MM.1S (cell line): Measurements from ENCODE around the gene TIMM50.

Experiments
- DNase-seq: peaks from one replicate; pipeline ENCODE4 v3.0.0-alpha.2; 2015
- H2AFZ ChIP-seq: fragments of 300-600 bp; sonication (generic); 2 replicates; pipeline ENCODE4 v1.6.0; 2016; ENCODE audit warnings: antibody characterized with exemption, low read length
- H3F3A ChIP-seq: fragments of 300-600 bp; sonication (generic); 2 replicates; pipeline ENCODE4 v1.6.1; 2016; ENCODE audit warnings: mild to moderate bottlenecking, antibody characterized with exemption, low read length, moderate library complexity, mixed read lengths; ENCODE audit not compliant: insufficient read depth
- H3K27ac ChIP-seq: fragments of 300-600 bp; sonication (generic); 2 replicates; pipeline ENCODE4 v1.5.1; 2016; ENCODE audit warnings: mild to moderate bottlenecking, low read length
- H3K27me3 ChIP-seq: fragments of 300-600 bp; sonication (generic); replicated peaks from 2 replicates; pipeline ENCODE4 v1.6.0; 2016; ENCODE audit warnings: low read length; ENCODE audit not compliant: insufficient read depth
- H3K36me3 ChIP-seq: fragments of 300-600 bp; sonication (generic); replicated peaks from 2 replicates; pipeline ENCODE4 v1.6.1; 2016; ENCODE audit warnings: mild to moderate bottlenecking, low read length, mixed read lengths; ENCODE audit not compliant: insufficient read depth
- H3K4me1 ChIP-seq: fragments of 300-600 bp; sonication (generic); 2 replicates; pipeline ENCODE4 v1.6.1; 2016; ENCODE audit warnings: low read length, mixed read lengths
- H3K4me2 ChIP-seq: fragments of 300-600 bp; sonication (generic); 2 replicates; pipeline ENCODE4 v1.6.0; 2016; ENCODE audit warnings: low read depth, low read length
- H3K4me3 ChIP-seq: fragments of 300-600 bp; sonication (generic); 2 replicates; pipeline ENCODE4 v1.5.1; 2016; ENCODE audit warnings: low read length, mixed read lengths
- H3K79me2 ChIP-seq: fragments of 300-600 bp; sonication (generic); 2 replicates; pipeline ENCODE4 v1.6.1; 2016; ENCODE audit warnings: mixed run types, low read length, mixed read lengths
- H3K9ac ChIP-seq: fragments of 300-600 bp; sonication (generic); 2 replicates; pipeline ENCODE4 v1.6.1; 2016; ENCODE audit warnings: low read length, mixed read lengths
- H3K9me2 ChIP-seq: fragments of 300-600 bp; sonication (generic); replicated peaks from 2 replicates; pipeline ENCODE4 v1.6.1; 2016; ENCODE audit warnings: mild to moderate bottlenecking, low read length, mixed read lengths; ENCODE audit not compliant: insufficient read depth
- H3K9me3 ChIP-seq: fragments of 300-600 bp; sonication (generic); replicated peaks from 2 replicates; pipeline ENCODE4 v1.6.1; 2016; ENCODE audit warnings: mild to moderate bottlenecking, low read length, mixed read lengths; ENCODE audit not compliant: insufficient read depth
- H4K20me1 ChIP-seq: fragments of 300-600 bp; sonication (generic); 2 replicates; pipeline ENCODE4 v1.6.1; 2016; ENCODE audit warnings: mild to moderate bottlenecking, low read length, moderate library complexity, mixed read lengths; ENCODE audit not compliant: insufficient read depth
- EZH2 ChIP-seq: fragments of 300-600 bp; sonication (generic); optimal IDR thresholded peaks from 2 replicates; pipeline ENCODE3; 2017; ENCODE audit warnings: low read depth, mild to moderate bottlenecking, antibody characterized with exemption, low read length, mixed read lengths
- EZH2phosphoT487 ChIP-seq: fragments of 300-600 bp; sonication (generic); IDR thresholded peaks from 2 replicates; pipeline ENCODE4 v1.6.1; 2018; ENCODE audit warnings: antibody characterized with exemption, low read length
- TF ChIP-seq, protein P1 (sequence below): fragments of 300-600 bp; sonication (generic); IDR thresholded peaks from 2 replicates; pipeline ENCODE4 v1.5.1; 2016; ENCODE audit warnings: antibody characterized with exemption, low read length, mixed read lengths

TIMM50 gene

DNA sequence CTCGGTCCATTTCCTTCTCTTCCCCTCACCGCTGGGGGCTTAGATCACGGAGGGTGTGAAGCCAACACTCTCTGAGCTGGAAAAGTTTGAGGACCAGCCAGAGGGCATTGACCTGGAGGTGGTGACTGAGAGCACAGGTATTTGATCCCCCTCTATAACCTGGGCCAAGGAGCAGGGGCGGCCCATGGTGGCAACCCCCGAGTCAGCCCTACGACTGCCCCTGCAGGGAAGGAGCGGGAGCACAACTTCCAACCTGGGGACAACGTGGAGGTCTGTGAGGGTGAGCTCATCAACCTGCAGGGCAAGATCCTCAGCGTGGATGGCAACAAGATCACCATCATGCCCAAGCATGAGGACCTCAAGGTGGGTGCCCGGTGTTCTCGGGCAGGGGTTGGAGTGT lies 11.6 kb upstream of the TIMM50 start:
- peaks cover 5% of the 10 kb centered on the region; the same call in 1 of the 2 replicates for H3K36me3 ChIP-seq
- peaks cover 15% of the 10 kb centered on the region for H3K79me2 ChIP-seq
- no peaks in the 10 kb centered on the region for H3K4me1 ChIP-seq
- no peak overlapping the region for H3K4me3 ChIP-seq
- H4K20me1 ChIP-seq: no peaks in the 10 kb centered on the region
- no peak overlapping the region for H3K27ac ChIP-seq
- H3K9me2 ChIP-seq: no peaks in the 10 kb centered on the region
- H2AFZ ChIP-seq: no peak overlapping the region
- DNase-seq: no peak
- H3K4me2 ChIP-seq: no peak overlapping the region
- H3K9ac ChIP-seq: no peak overlapping the region
- H3K27me3 ChIP-seq: no peaks in the 10 kb centered on the region
- no peaks in the 10 kb centered on the region for H3F3A ChIP-seq
- H3K9me3 ChIP-seq: no peaks in the 10 kb centered on the region
- no peak for TF ChIP-seq EZH2phosphoT487
- TF ChIP-seq, protein P1, sequence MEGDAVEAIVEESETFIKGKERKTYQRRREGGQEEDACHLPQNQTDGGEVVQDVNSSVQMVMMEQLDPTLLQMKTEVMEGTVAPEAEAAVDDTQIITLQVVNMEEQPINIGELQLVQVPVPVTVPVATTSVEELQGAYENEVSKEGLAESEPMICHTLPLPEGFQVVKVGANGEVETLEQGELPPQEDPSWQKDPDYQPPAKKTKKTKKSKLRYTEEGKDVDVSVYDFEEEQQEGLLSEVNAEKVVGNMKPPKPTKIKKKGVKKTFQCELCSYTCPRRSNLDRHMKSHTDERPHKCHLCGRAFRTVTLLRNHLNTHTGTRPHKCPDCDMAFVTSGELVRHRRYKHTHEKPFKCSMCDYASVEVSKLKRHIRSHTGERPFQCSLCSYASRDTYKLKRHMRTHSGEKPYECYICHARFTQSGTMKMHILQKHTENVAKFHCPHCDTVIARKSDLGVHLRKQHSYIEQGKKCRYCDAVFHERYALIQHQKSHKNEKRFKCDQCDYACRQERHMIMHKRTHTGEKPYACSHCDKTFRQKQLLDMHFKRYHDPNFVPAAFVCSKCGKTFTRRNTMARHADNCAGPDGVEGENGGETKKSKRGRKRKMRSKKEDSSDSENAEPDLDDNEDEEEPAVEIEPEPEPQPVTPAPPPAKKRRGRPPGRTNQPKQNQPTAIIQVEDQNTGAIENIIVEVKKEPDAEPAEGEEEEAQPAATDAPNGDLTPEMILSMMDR: no peak
- no peak for TF ChIP-seq EZH2

DNA sequence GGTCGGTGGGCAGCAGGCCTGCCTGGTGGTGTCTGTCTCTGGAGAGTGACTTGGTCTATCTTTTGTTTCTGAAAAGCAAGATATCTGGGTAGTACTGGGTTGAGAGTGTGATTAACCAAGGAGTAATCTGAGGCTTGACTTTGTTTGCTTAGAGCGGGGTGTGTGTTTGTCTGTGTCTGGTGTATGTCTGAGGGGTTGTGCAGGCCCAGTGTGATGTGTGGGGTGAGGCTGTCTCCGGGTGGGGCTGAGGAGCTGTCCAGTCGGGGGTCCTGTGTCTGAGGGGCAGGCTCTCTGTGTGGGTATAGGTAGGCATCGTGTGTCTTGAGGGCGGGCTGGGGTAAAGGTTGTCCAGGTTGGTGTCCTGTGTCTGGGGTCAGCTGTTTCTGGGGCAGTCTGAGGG lies 11.1 kb upstream of the TIMM50 start:
- Histone ChIP-seq H3K9ac (no peak overlapping the region), H3K4me2 (no peak overlapping the region), H3K9me3 (no peaks in the 10 kb centered on the region), H2AFZ (no peak overlapping the region), H3F3A (no peaks in the 10 kb centered on the region), H3K4me3 (no peak overlapping the region), H3K4me1 (no peaks in the 10 kb centered on the region), H3K27me3 (no peaks in the 10 kb centered on the region), H3K27ac (no peak overlapping the region), H3K79me2 (peaks cover 13% of the 10 kb centered on the region), H3K9me2 (no peaks in the 10 kb centered on the region), H3K36me3 (peaks cover 8% of the 10 kb centered on the region), H4K20me1 (no peaks in the 10 kb centered on the region)
- TF ChIP-seq, protein P1: no peak
- TF ChIP-seq EZH2 (no peak), EZH2phosphoT487 (no peak)
- DNase-seq: no peak

DNA sequence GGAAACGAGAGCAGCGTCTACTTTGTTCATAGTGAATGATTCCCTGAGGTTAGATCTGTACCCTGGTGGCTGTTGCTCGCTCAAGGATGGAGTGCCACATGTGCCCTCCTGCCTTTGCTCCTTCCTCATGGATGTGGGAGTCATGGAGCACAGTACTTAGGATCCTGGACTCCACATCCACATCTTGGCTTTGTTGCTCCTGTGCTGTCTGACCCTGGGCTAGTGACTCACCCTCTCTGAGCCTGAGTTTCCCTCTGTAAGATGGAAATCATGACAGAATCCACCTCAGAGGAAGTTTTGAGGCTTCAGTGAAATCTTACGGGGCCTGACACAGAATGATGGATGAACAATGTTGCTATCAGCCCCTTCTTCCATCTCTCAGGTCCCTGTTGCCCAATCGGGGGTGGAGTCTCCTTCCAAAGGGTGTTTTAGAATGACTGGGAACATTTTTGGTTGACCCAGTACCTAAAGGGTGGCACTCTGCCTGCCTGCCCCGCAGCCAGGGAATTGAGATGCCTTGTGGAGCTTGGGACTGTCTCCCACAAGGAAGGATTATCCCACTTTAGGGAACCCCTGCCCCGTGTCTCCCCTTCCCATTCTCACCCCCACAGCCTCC lies 9.8 kb upstream of the TIMM50 start:
- TF ChIP-seq, protein P1: no peak
- TF ChIP-seq EZH2phosphoT487 (no peak), EZH2 (no peak)
- Histone ChIP-seq H3K36me3 (peaks cover 10% of the 10 kb centered on the region), H3K9ac (no peak overlapping the region)

More for the DNA sequence above, 9.8 kb upstream of the TIMM50 start:
- no peak for DNase-seq
- Histone ChIP-seq H3K27me3 (no peaks in the 10 kb centered on the region), H3K4me1 (no peaks in the 10 kb centered on the region), H3K79me2 (peaks cover 3% of the 10 kb centered on the region), H3F3A (0 out of 2 replicates have a peak, but pooled peaks cover 3% of the 10 kb centered on the region), H3K27ac (no peak overlapping the region), H4K20me1 (no peaks in the 10 kb centered on the region), H3K9me2 (no peaks in the 10 kb centered on the region), H2AFZ (no peak overlapping the region), H3K4me2 (no peak overlapping the region), H3K4me3 (no peak overlapping the region), H3K9me3 (no peaks in the 10 kb centered on the region)
